Bronchial epithelial cell (primary cell): Measurements from ENCODE around the gene SNAPC3. TPM values are rescaled to one million over a fixed set of nuclear protein-coding genes. Genes with fewer than 3 reads are reported as not detected.
"Not testable (repeated sequence)": the region's sequence is repeated elsewhere in the genome, so short reads cannot be mapped to it uniquely, and the experiment has no call there.

Source experiments
- DNase-seq: peaks from one replicate; pipeline ENCODE4 v3.0.0-alpha.2; 2010; ENCODE audit warnings: low read depth
- FAIRE-seq: peaks from 2 replicates; lab custom pipeline; 2011; peaks lifted over from hg19 to GRCh38; lab: Jason Lieb, UNC
- H3K27me3 ChIP-seq: 2 replicates; pipeline ENCODE4 v1.5.1; 2011; ENCODE audit warnings: low read length; ENCODE audit not compliant: control insufficient read depth, insufficient read depth
- H3K36me3 ChIP-seq: 2 replicates; pipeline ENCODE4 v1.5.1; 2011; ENCODE audit warnings: low read length; ENCODE audit not compliant: control insufficient read depth, insufficient read depth
- H3K4me3 ChIP-seq: 2 replicates; pipeline ENCODE4 v1.5.1; 2011; ENCODE audit warnings: mild to moderate bottlenecking, low read depth, low read length, control low read depth
- CTCF ChIP-seq: IDR thresholded peaks from 2 replicates; pipeline ENCODE4 v1.5.1; 2011; ENCODE audit warnings: mild to moderate bottlenecking, moderate library complexity, low read length, control low read depth, inconsistent platforms; ENCODE audit not compliant: insufficient read depth, severe bottlenecking
- total RNA-seq: library from RNA; depleted of rRNA; stranded (reverse); fragments of >200 nt; gene quantifications from 2 replicates; pipeline ENCODE4 v1.2.1, GENCODE V29; 2014

The SNAPC3 gene
- total RNA-seq, result 32.8 and 33.7 TPM in 2 replicates

GRCh38 chr9:15422372-15423230 is at the start of gene SNAPC3:
TSS of gene SNAPC3 (plus strand) at chr9:15422876. CDS start at chr9:15422880, 4 bp downstream.
- FAIRE-seq, result no peak
- TF ChIP-seq CTCF, result no peak

GRCh38 chr9:15373881-15374280 is 48.8 kb upstream of the SNAPC3 start:
- Histone ChIP-seq H3K4me3 (no peak overlapping the region), H3K27me3 (no peaks in the 10 kb centered on the region), H3K36me3 (no peaks in the 10 kb centered on the region)
- FAIRE-seq (no peak), DNase-seq (no peak)
- TF ChIP-seq CTCF, result no peak

More at GRCh38 chr9:15422372-15423230, at the start of gene SNAPC3:
- H3K4me3 ChIP-seq, result peak within 1 kb of the TSS; percentile 81
- peaks cover 3% of the 10 kb centered on the region for H3K36me3 ChIP-seq
- H3K27me3 ChIP-seq, result no peaks in the 10 kb centered on the region
- peak; percentile 86 for DNase-seq

GRCh38 chr9:15374310-15374709 is 48.4 kb upstream of the SNAPC3 start:
- no peak for DNase-seq
- no peak for FAIRE-seq
- H3K4me3 ChIP-seq, result no peak overlapping the region
- no peaks in the 10 kb centered on the region for H3K36me3 ChIP-seq
- no peak for TF ChIP-seq CTCF
- no peaks in the 10 kb centered on the region for H3K27me3 ChIP-seq

GRCh38 chr9:15374825-15375224 is 47.9 kb upstream of the SNAPC3 start:
- no peak for FAIRE-seq
- TF ChIP-seq CTCF, result no peak
- no peaks in the 10 kb centered on the region for H3K27me3 ChIP-seq
- no peak overlapping the region for H3K4me3 ChIP-seq
- H3K36me3 ChIP-seq, result no peaks in the 10 kb centered on the region
- DNase-seq, result no peak

- Histone ChIP-seq H3K36me3 (no peaks in the 10 kb centered on the region), H3K4me3 (no peak overlapping the region), H3K27me3 (no peaks in the 10 kb centered on the region)
- no peak for TF ChIP-seq CTCF
- no peak for FAIRE-seq
- DNase-seq, result peak; percentile 4
These were observed 44.8 kb upstream of the SNAPC3 start for GRCh38 chr9:15377625-15378540.

- H3K27me3 ChIP-seq, FAIRE-seq, H3K4me3 ChIP-seq, H3K36me3 ChIP-seq: not testable (repeated sequence)
- DNase-seq, result peak; percentile 40
These were observed 43.4 kb upstream of the SNAPC3 start for GRCh38 chr9:15379317-15379716.

- FAIRE-seq, result not testable (repeated sequence)
These were observed 42.8 kb upstream of the SNAPC3 start for GRCh38 chr9:15379888-15380287.

More at GRCh38 chr9:15379888-15380287, 42.8 kb upstream of the SNAPC3 start:
- not testable (repeated sequence) for H3K36me3 ChIP-seq, H3K4me3 ChIP-seq, H3K27me3 ChIP-seq, DNase-seq
